ENCODE data around the gene RAB3A.

- TF ChIP-seq CTCF (IDR thresholded peaks at IDR 0.05) (no peak), POLR2A (IDR thresholded peaks at IDR 0.05) (no peak)
These were observed 30.4 kb upstream of the RAB3A start for GRCh38 chr19:18234194-18234593.
